ENCODE measurements around the gene FMNL3.
"Not testable (repeated sequence)": the region's sequence is repeated elsewhere in the genome, so short reads cannot be mapped to it uniquely, and the experiment has no call there.

FMNL3 gene

GRCh38 chr12:49707128-49707811 is at the start of gene FMNL3:
FMNL3 (minus strand) TSS chr12:49707405; CDS start chr12:49707180, 225 bp downstream.
- peak; percentile 100 for DNase-seq

- no peak for DNase-seq
Measured at GRCh38 chr12:49750996-49751393, 43.8 kb upstream of the FMNL3 start.

GRCh38 chr12:49750027-49750995 is 43.1 kb upstream of the FMNL3 start:
- DNase-seq = peak; percentile 25

- DNase-seq = no peak
Measured at GRCh38 chr12:49748800-49749199, 41.6 kb upstream of the FMNL3 start.

- DNase-seq = no peak
Measured at GRCh38 chr12:49748306-49748705, 41.1 kb upstream of the FMNL3 start.

- DNase-seq = no peak
Measured at GRCh38 chr12:49744363-49744885, 37.2 kb upstream of the FMNL3 start.

- peak; percentile 74 for DNase-seq
Measured at GRCh38 chr12:49741882-49742620, 34.8 kb upstream of the FMNL3 start.

GRCh38 chr12:49740930-49741881 is 34.0 kb upstream of the FMNL3 start, which contains the start of gene TMBIM6:
TMBIM6 (plus strand) TSS chr12:49741557; CDS start chr12:49752494, 10,937 bp downstream.
- peak; percentile 94 for DNase-seq

- DNase-seq = not testable (repeated sequence)
Measured at GRCh38 chr12:49740277-49740676, 33.1 kb upstream of the FMNL3 start.

- not testable (repeated sequence) for DNase-seq
Measured at GRCh38 chr12:49738721-49739120, 31.5 kb upstream of the FMNL3 start.

- DNase-seq = not testable (repeated sequence)
Measured at GRCh38 chr12:49734900-49735299, 27.7 kb upstream of the FMNL3 start.

- DNase-seq = no peak
Measured at GRCh38 chr12:49733219-49734017, 26.2 kb upstream of the FMNL3 start.

GRCh38 chr12:49730568-49731101 is 23.4 kb upstream of the FMNL3 start:
- DNase-seq = no peak

GRCh38 chr12:49730050-49730449 is 22.8 kb upstream of the FMNL3 start:
- DNase-seq = no peak

GRCh38 chr12:49728446-49728845 is 21.2 kb upstream of the FMNL3 start:
- DNase-seq = no peak

- DNase-seq = not testable (repeated sequence)
Measured at GRCh38 chr12:49721355-49721754, 14.2 kb upstream of the FMNL3 start.

GRCh38 chr12:49720214-49720613 is 13.0 kb upstream of the FMNL3 start:
- DNase-seq = no peak

GRCh38 chr12:49717800-49718199 is 10.6 kb upstream of the FMNL3 start:
- DNase-seq = not testable (repeated sequence)

- DNase-seq = no peak
Measured at GRCh38 chr12:49716553-49716952, 9.3 kb upstream of the FMNL3 start.

GRCh38 chr12:49713952-49714351 is 6.7 kb upstream of the FMNL3 start:
- DNase-seq = not testable (repeated sequence)

Data from stimulated activated CD4-positive, alpha-beta T cell treated with anti-CD3 and anti-CD28 coated beads, Interleukin-12 subunit alpha, Interleukin-12 subunit beta, amount 100 ng/mL, for 4 hours (primary cell).